HCT116 (cell line): Measurements from ENCODE around the gene SLC6A11. TPM values are rescaled to one million over a fixed set of nuclear protein-coding genes. Genes with fewer than 3 reads are reported as not detected.

Experiments
- ATAC-seq: fragments of 200-7000 bp; cut with Tn5 transposase; 2 replicates; pipeline ENCODE4 v1.9.1; 2020; ENCODE audit warnings: mild to moderate bottlenecking, moderate library complexity
- BruUV-seq: library from RNA; stranded (reverse); fragments of 400-500 nt; replicated peaks from 2 replicates; lab custom pipeline; 2021; lab: Mats Ljungman, UMichigan
- CTCF ChIA-PET: fragments of 300-600 bp; sonication (Branson Sonifier 250); formaldehyde crosslinking; loops from one replicate; lab custom pipeline; 2021; ENCODE audit warnings: antibody characterized with exemption; lab: Charles Lee
- POLR2A ChIA-PET: fragments of 300-600, 350-600 bp; sonication (Branson Sonifier 250); formaldehyde crosslinking; loops from one replicate; lab custom pipeline; 2021; ENCODE audit warnings: antibody characterized with exemption; lab: Charles Lee
- RAD21 ChIA-PET, 2 experiments: fragments of 300-600 bp; sonication (Branson Sonifier 250); formaldehyde crosslinking; loops; one replicate each; lab custom pipeline; 2023; ENCODE audit warnings: low total read pairs in 2 of 2; ENCODE audit not compliant: uncharacterized antibody in 2 of 2, unreplicated experiment in 2 of 2, low non-redundant PET in 1 of 2; lab: Charles Lee
- DNase-seq: peaks from one replicate; pipeline ENCODE4 v3.0.0-alpha.2; 2010; ENCODE audit warnings: low read depth, low spot score
- H2AFZ ChIP-seq: fragments of 200-600 bp; shearing (Covaris generic), sonication (generic); 2 replicates; pipeline ENCODE4 v1.6.1; 2017; ENCODE audit warnings: low read depth, mixed run types, mixed read lengths, antibody characterized with exemption, low read length; ENCODE audit not compliant: poor library complexity, severe bottlenecking
- H3K27ac ChIP-seq: 2 replicates; pipeline ENCODE4 v1.5.1; 2012; ENCODE audit warnings: low read depth, low read length
- H3K27me3 ChIP-seq: fragments of 200-600 bp; sonication (generic); 2 replicates; pipeline ENCODE4 v1.6.1; 2016; ENCODE audit warnings: mixed run types, low read length, mixed read lengths; ENCODE audit not compliant: insufficient read depth
- H3K36me3 ChIP-seq, 2 experiments: fragments of 200-500 bp in 1 of 2; fragments of 200-600 bp in 1 of 2; sonication (Bioruptor generic) in 1 of 2; sonication (generic) in 1 of 2; 2 replicates each; pipeline versions ENCODE4 v1.5.1 to v1.6.1; 2014 to 2016; ENCODE audit warnings: low read length in 2 of 2, inconsistent platforms in 1 of 2, mixed read lengths in 1 of 2, mixed run types in 1 of 2; ENCODE audit not compliant: insufficient read depth in 2 of 2, control insufficient read depth in 1 of 2
- H3K4me1 ChIP-seq, 2 experiments: fragments of 200-600 bp in 1 of 2; sonication (generic) in 1 of 2; 2 replicates each; pipeline versions ENCODE4 v1.5.1 to v1.6.1; 2012 to 2017; ENCODE audit warnings: low read length in 2 of 2, inconsistent platforms in 1 of 2, mild to moderate bottlenecking in 1 of 2, mixed read lengths in 1 of 2, mixed run types in 1 of 2, moderate library complexity in 1 of 2; ENCODE audit not compliant: insufficient read depth in 2 of 2, control insufficient read depth in 1 of 2
- H3K4me2 ChIP-seq: fragments of 200-600 bp; sonication (generic); 2 replicates; pipeline ENCODE4 v1.6.1; 2017; ENCODE audit warnings: mixed run types, low read length, mixed read lengths
- H3K4me3 ChIP-seq, 2 experiments: fragments of 200-600 bp in 1 of 2; sonication (generic) in 1 of 2; replicated peaks in 1 of 2; 2 replicates each; pipeline ENCODE4 v1.5.1; 2011 to 2016; ENCODE audit warnings: low read length in 2 of 2, control low read depth in 1 of 2, low read depth in 1 of 2, mild to moderate bottlenecking in 1 of 2, mixed read lengths in 1 of 2, mixed run types in 1 of 2
- H3K79me2 ChIP-seq: fragments of 200-600 bp; sonication (generic); 2 replicates; pipeline ENCODE4 v1.6.1; 2017; ENCODE audit warnings: mild to moderate bottlenecking, mixed run types, low read length, moderate library complexity, mixed read lengths; ENCODE audit not compliant: insufficient read depth
- H3K9ac ChIP-seq: fragments of 200-600 bp; sonication (generic); 2 replicates; pipeline ENCODE4 v1.6.1; 2016; ENCODE audit warnings: low read length, mixed read lengths
- H3K9me2 ChIP-seq: fragments of 200-600 bp; sonication (generic), shearing (Covaris generic); 2 replicates; pipeline ENCODE4 v1.6.1; 2017; ENCODE audit warnings: mixed run types, mild to moderate bottlenecking, moderate library complexity; ENCODE audit not compliant: insufficient read depth
- H3K9me3 ChIP-seq, 2 experiments: fragments of 200-500 bp in 1 of 2; fragments of 200-600 bp in 1 of 2; sonication (Bioruptor generic) in 1 of 2; sonication (generic) in 1 of 2; 2 replicates each; pipeline ENCODE4 v1.6.1; 2014 to 2017; ENCODE audit warnings: low read length in 2 of 2, mixed read lengths in 2 of 2, inconsistent platforms in 1 of 2, low read depth in 1 of 2, mild to moderate bottlenecking in 1 of 2, mixed run types in 1 of 2, moderate library complexity in 1 of 2; ENCODE audit not compliant: control insufficient read depth in 1 of 2, insufficient read depth in 1 of 2
- H4K20me1 ChIP-seq: fragments of 200-600 bp; sonication (generic), shearing (Covaris generic); 2 replicates; pipeline ENCODE4 v1.6.1; 2017; ENCODE audit warnings: mixed run types, mild to moderate bottlenecking, moderate library complexity; ENCODE audit not compliant: insufficient read depth
- CBX3 ChIP-seq: IDR thresholded peaks from 2 replicates; pipeline ENCODE4 v1.6.1; 2012; ENCODE audit warnings: low read depth
- CEBPB ChIP-seq: IDR thresholded peaks from 2 replicates; pipeline ENCODE4 v1.6.1; 2012; ENCODE audit warnings: low read depth
- CTCF ChIP-seq, 3 experiments: fragments of 200-600 bp in 1 of 3; sonication (generic) in 1 of 3; IDR thresholded peaks in 2 of 3; conservative IDR thresholded peaks in 1 of 3; 2 replicates each; pipeline ENCODE4 v1.5.1; 2012 to 2017; ENCODE audit warnings: low read depth in 2 of 3, low read length in 2 of 3, antibody characterized with exemption in 1 of 3, borderline replicate concordance in 1 of 3, control low read depth in 1 of 3, mild to moderate bottlenecking in 1 of 3, mixed read lengths in 1 of 3, mixed run types in 1 of 3, moderate library complexity in 1 of 3; ENCODE audit not compliant: insufficient read depth in 1 of 3
- EGR1 ChIP-seq: IDR thresholded peaks from 2 replicates; pipeline ENCODE4 v1.6.1; 2012; ENCODE audit warnings: low read depth
- EZH2 ChIP-seq: fragments of 200-600 bp; sonication (generic); IDR thresholded peaks from 2 replicates; pipeline ENCODE4 v1.6.1; 2017; ENCODE audit warnings: antibody characterized with exemption, mixed run types
- FOSL1 ChIP-seq: IDR thresholded peaks from 2 replicates; pipeline ENCODE4 v1.6.1; 2012; ENCODE audit warnings: low read depth
- JUND ChIP-seq: IDR thresholded peaks from 2 replicates; pipeline ENCODE4 v1.6.1; 2012
- MAX ChIP-seq: IDR thresholded peaks from 2 replicates; pipeline ENCODE4 v1.6.1; 2012
- POLR2A ChIP-seq: IDR thresholded peaks from 2 replicates; pipeline ENCODE4 v1.7.0; 2011; ENCODE audit warnings: borderline replicate concordance; ENCODE audit not compliant: insufficient read depth, insufficient read length; ENCODE audit errors: extremely low read depth
- SIN3A ChIP-seq: IDR thresholded peaks from 2 replicates; pipeline ENCODE4 v1.6.1; 2012; ENCODE audit warnings: low read depth
- SP1 ChIP-seq: IDR thresholded peaks from 2 replicates; pipeline ENCODE4 v1.6.1; 2012; ENCODE audit warnings: low read depth
- TCF7L2 ChIP-seq: IDR thresholded peaks from 2 replicates; pipeline ENCODE4 v1.7.0; 2011; ENCODE audit warnings: borderline replicate concordance, inconsistent platforms; ENCODE audit not compliant: insufficient read depth, insufficient read length; ENCODE audit errors: extremely low read depth
- YY1 ChIP-seq: IDR thresholded peaks from 2 replicates; pipeline ENCODE4 v1.6.1; 2011; ENCODE audit warnings: low read length, low read depth, moderate library complexity, mild to moderate bottlenecking; ENCODE audit not compliant: insufficient replicate concordance; ENCODE audit errors: extremely low read depth
- ZNF274 ChIP-seq: fragments of 200-500 bp; sonication (Bioruptor generic); IDR thresholded peaks from 2 replicates; pipeline ENCODE4 v1.6.1; 2014; ENCODE audit warnings: mild to moderate bottlenecking, low read depth, low read length, inconsistent platforms
- intact Hi-C: fragments of 100-400 bp; cut with micrococcal nuclease; formaldehyde crosslinking; loops from 2 replicates; pipeline ENCODE4 v1.10.0; 2022
- total RNA-seq: library from RNA; stranded (reverse); gene quantifications from one replicate; pipeline ENCODE4 v1.2.1, GENCODE V29; 2021; ENCODE audit not compliant: unreplicated experiment

Gene SLC6A11
- total RNA-seq, 1 experiment from 2014 or later = not detected

- TF ChIP-seq MAX (no peak), SP1 (no peak), EGR1 (no peak), FOSL1 (no peak), POLR2A (no peak)
- no peaks in the 10 kb centered on the region for H3K79me2 ChIP-seq
- no peak overlapping the region for H3K4me3 ChIP-seq
- ATAC-seq (no peak), DNase-seq (no peak)
- H3K9me3 ChIP-seq = no peaks in the 10 kb centered on the region
- H3K27me3 ChIP-seq = peaks cover 58% of the 10 kb centered on the region; the same call in 1 of the 2 replicates
- H3K9me2 ChIP-seq = no peaks in the 10 kb centered on the region
- H3K36me3 ChIP-seq = no peaks in the 10 kb centered on the region
- intact Hi-C loops = no loop called here
- ChIA-PET RAD21 (no interaction called here), POLR2A (no interaction called here), CTCF (no interaction called here)
- no peaks in the 10 kb centered on the region for H3K4me1 ChIP-seq
- no TSS peak for BruUV-seq
- H3K9ac ChIP-seq = no peak overlapping the region
- H2AFZ ChIP-seq = no peak overlapping the region
- H4K20me1 ChIP-seq = no peaks in the 10 kb centered on the region
- no peak overlapping the region for H3K4me2 ChIP-seq
- no peak overlapping the region for H3K27ac ChIP-seq
These were observed 160.7 kb downstream of the SLC6A11 start for GRCh38 chr3:10976770-10977169.

GRCh38 chr3:10977892-10978510 is 162.0 kb downstream of the SLC6A11 start:
- H3K27me3 ChIP-seq = peaks cover 54% of the 10 kb centered on the region; the same call in 1 of the 2 replicates
- no TSS peak for BruUV-seq
- ChIA-PET RAD21 (no interaction called here), POLR2A (no interaction called here), CTCF (no interaction called here)
- intact Hi-C loops = no loop called here
- H3K27ac ChIP-seq = no peak overlapping the region
- no peak for ATAC-seq
- H2AFZ ChIP-seq = no peak overlapping the region
- H3K4me1 ChIP-seq = peaks cover 6 to 9% of the 10 kb centered on the region in 2 experiments
- no peak overlapping the region for H3K4me3 ChIP-seq
- no peak for DNase-seq
- no peaks in the 10 kb centered on the region for H3K9me2 ChIP-seq
- no peaks in the 10 kb centered on the region for H4K20me1 ChIP-seq
- no peak overlapping the region for H3K4me2 ChIP-seq
- H3K79me2 ChIP-seq = no peaks in the 10 kb centered on the region
- H3K9me3 ChIP-seq = no peaks in the 10 kb centered on the region
- H3K36me3 ChIP-seq = no peaks in the 10 kb centered on the region
- H3K9ac ChIP-seq = no peak overlapping the region
- TF ChIP-seq CTCF (IDR thresholded peaks at IDR 0.05 in 2 of 3, conservative IDR thresholded peaks at IDR 0.05 in 1 of 3; ENCODE audit: borderline replicate concordance in 1 of 3, insufficient read depth in 1 of 3, low read depth in 2 of 3, low read length in 2 of 3) (no peak), EZH2 (no peak), CBX3 (no peak), POLR2A (no peak), ZNF274 (no peak), TCF7L2 (no peak), YY1 (no peak), SP1 (no peak), SIN3A (no peak), JUND (no peak), CEBPB (no peak)
